CD14-positive monocyte (primary cell): ENCODE results near the gene PDCD7. TPM values are rescaled to one million over a fixed set of nuclear protein-coding genes. Genes with fewer than 3 reads are reported as not detected.

Source experiments
- DNase-seq, 3 donors: peaks; one replicate each; pipeline ENCODE4 v3.0.0-alpha.2; 2011 to 2022
- H2AFZ ChIP-seq: 2 replicates; pipeline ENCODE4 v1.6.0; 2012; ENCODE audit warnings: mild to moderate bottlenecking, low read depth, low read length, inconsistent platforms; ENCODE audit not compliant: insufficient read depth, poor library complexity, severe bottlenecking
- H3K27ac ChIP-seq, 2 donors: 1 replicate in 1 of 2; 2 replicates in 1 of 2; pipeline ENCODE4 v1.5.1; 2012 to 2013; ENCODE audit warnings: low read length in 2 of 2, control low read depth in 1 of 2, inconsistent platforms in 1 of 2, low read depth in 1 of 2, mild to moderate bottlenecking in 1 of 2
- H3K27me3 ChIP-seq, 2 donors: one replicate each; pipeline versions ENCODE4 v1.6.0 to v1.6.1; 2011 to 2013; ENCODE audit warnings: low read length in 2 of 2; ENCODE audit not compliant: control insufficient read depth in 2 of 2, insufficient read depth in 2 of 2
- H3K36me3 ChIP-seq, 2 donors: replicated peaks in 1 of 2; 1 replicate in 1 of 2; 2 replicates in 1 of 2; pipeline versions ENCODE4 v1.5.1 to v1.6.1; 2012 to 2013; ENCODE audit warnings: low read length in 2 of 2, control low read depth in 1 of 2, inconsistent platforms in 1 of 2, mild to moderate bottlenecking in 1 of 2; ENCODE audit not compliant: insufficient read depth in 2 of 2, control insufficient read depth in 1 of 2
- H3K4me1 ChIP-seq, 2 donors: 1 replicate in 1 of 2; 2 replicates in 1 of 2; pipeline versions ENCODE4 v1.5.1 to v1.6.1; 2012 to 2013; ENCODE audit warnings: low read length in 2 of 2, control low read depth in 1 of 2, inconsistent platforms in 1 of 2, mild to moderate bottlenecking in 1 of 2, moderate library complexity in 1 of 2; ENCODE audit not compliant: insufficient read depth in 2 of 2, control insufficient read depth in 1 of 2
- H3K4me2 ChIP-seq: replicated peaks from 2 replicates; pipeline ENCODE3; 2012; ENCODE audit warnings: low read length, moderate library complexity, mild to moderate bottlenecking; ENCODE audit not compliant: poor library complexity, severe bottlenecking; ENCODE audit errors: extremely low read depth
- H3K4me3 ChIP-seq, 3 experiments: fragments of 200-600 bp in 1 of 3; sonication (generic) in 1 of 3; replicated peaks in 1 of 3; 1 replicate in 2 of 3; 2 replicates in 1 of 3; pipeline ENCODE4 v1.5.1; 2011 to 2013; ENCODE audit warnings: low read length in 3 of 3, mild to moderate bottlenecking in 3 of 3, control low read depth in 2 of 3, low read depth in 2 of 3, inconsistent platforms in 1 of 3, moderate library complexity in 1 of 3
- H3K79me2 ChIP-seq: 2 replicates; pipeline ENCODE4 v1.6.0; 2012; ENCODE audit warnings: mild to moderate bottlenecking, control low read depth, inconsistent platforms, low read length, moderate library complexity; ENCODE audit not compliant: insufficient read depth
- H3K9ac ChIP-seq: 2 replicates; pipeline ENCODE4 v1.6.0; 2017; ENCODE audit warnings: low read length, mild to moderate bottlenecking; ENCODE audit not compliant: insufficient read depth, poor library complexity, severe bottlenecking
- H3K9me3 ChIP-seq, 2 donors: replicated peaks in 1 of 2; 1 replicate in 1 of 2; 2 replicates in 1 of 2; pipeline versions ENCODE4 v1.5.1 to v1.6.1; 2012 to 2013; ENCODE audit warnings: low read length in 2 of 2, control low read depth in 1 of 2; ENCODE audit not compliant: control insufficient read depth in 1 of 2, insufficient read depth in 1 of 2
- H4K20me1 ChIP-seq: 2 replicates; pipeline ENCODE4 v1.6.0; 2012; ENCODE audit warnings: mild to moderate bottlenecking, low read length, control low read depth, moderate library complexity; ENCODE audit not compliant: insufficient read depth
- H3K27ac Mint-ChIP-seq, 7 donors: one replicate each; pipeline ENCODE4 v1.8.0; 2020; ENCODE audit warnings: mild to moderate bottlenecking in 7 of 7, mixed read lengths in 7 of 7, moderate library complexity in 6 of 7, inconsistent platforms in 2 of 7
- H3K27me3 Mint-ChIP-seq, 3 donors: one replicate each; pipeline ENCODE4 v1.8.0; 2021 to 2022; ENCODE audit warnings: low read depth in 3 of 3, mild to moderate bottlenecking in 3 of 3, mixed read lengths in 3 of 3, moderate library complexity in 3 of 3, inconsistent platforms in 1 of 3
- H3K36me3 Mint-ChIP-seq, 2 donors: one replicate each; pipeline ENCODE4 v1.8.0; 2020; ENCODE audit warnings: mixed read lengths in 2 of 2, inconsistent platforms in 1 of 2, mild to moderate bottlenecking in 1 of 2
- H3K4me1 Mint-ChIP-seq: one replicate; pipeline ENCODE4 v1.8.0; 2020; ENCODE audit warnings: mild to moderate bottlenecking, mixed read lengths
- H3K4me3 Mint-ChIP-seq, 2 donors: one replicate each; pipeline ENCODE4 v1.8.0; 2020; ENCODE audit warnings: mild to moderate bottlenecking in 2 of 2, mixed read lengths in 2 of 2, moderate library complexity in 1 of 2
- H3K9me3 Mint-ChIP-seq, 7 donors: one replicate each; pipeline ENCODE4 v1.8.0; 2020 to 2022; ENCODE audit warnings: mixed read lengths in 7 of 7, mild to moderate bottlenecking in 6 of 7, moderate library complexity in 6 of 7, inconsistent platforms in 2 of 7
- WGBS: methylation state at CpG from one replicate; pipeline ENCODE4 v1.1.5; 2013; ENCODE audit warnings: missing lambda C conversion rate; ENCODE audit not compliant: insufficient coverage; 5-methylcytosine and 5-hydroxymethylcytosine counted together
- intact Hi-C, 2 donors: fragments of 100-400 bp; cut with micrococcal nuclease; formaldehyde crosslinking; loops; one replicate each; pipeline versions ENCODE4 v1.15.0 to v1.15.1; 2023
- polyA plus RNA-seq, 3 donors: library from polyadenylated mRNA; depleted of rRNA in 1 of 3; unstranded in 2 of 3; stranded (reverse) in 1 of 3; fragments of 300-500 nt in 2 of 3; fragments of >200 nt in 1 of 3; fragmentation: Illumina TruSeq in 2 of 3; gene quantifications; 1 replicate in 2 of 3; 2 replicates in 1 of 3; pipeline ENCODE4 v1.2.3, GENCODE V29; 2012 to 2021
- TF ChIP-seq, protein P1 (sequence below): fragments of 200-600 bp; IDR thresholded peaks from one replicate; pipeline ENCODE4 v1.8.0; 2022; ENCODE audit warnings: antibody characterized with exemption, mild to moderate bottlenecking

The PDCD7 gene
- polyA plus RNA-seq, 3 donors, result 3.1 to 6.9 (median 4.7) TPM

DNA sequence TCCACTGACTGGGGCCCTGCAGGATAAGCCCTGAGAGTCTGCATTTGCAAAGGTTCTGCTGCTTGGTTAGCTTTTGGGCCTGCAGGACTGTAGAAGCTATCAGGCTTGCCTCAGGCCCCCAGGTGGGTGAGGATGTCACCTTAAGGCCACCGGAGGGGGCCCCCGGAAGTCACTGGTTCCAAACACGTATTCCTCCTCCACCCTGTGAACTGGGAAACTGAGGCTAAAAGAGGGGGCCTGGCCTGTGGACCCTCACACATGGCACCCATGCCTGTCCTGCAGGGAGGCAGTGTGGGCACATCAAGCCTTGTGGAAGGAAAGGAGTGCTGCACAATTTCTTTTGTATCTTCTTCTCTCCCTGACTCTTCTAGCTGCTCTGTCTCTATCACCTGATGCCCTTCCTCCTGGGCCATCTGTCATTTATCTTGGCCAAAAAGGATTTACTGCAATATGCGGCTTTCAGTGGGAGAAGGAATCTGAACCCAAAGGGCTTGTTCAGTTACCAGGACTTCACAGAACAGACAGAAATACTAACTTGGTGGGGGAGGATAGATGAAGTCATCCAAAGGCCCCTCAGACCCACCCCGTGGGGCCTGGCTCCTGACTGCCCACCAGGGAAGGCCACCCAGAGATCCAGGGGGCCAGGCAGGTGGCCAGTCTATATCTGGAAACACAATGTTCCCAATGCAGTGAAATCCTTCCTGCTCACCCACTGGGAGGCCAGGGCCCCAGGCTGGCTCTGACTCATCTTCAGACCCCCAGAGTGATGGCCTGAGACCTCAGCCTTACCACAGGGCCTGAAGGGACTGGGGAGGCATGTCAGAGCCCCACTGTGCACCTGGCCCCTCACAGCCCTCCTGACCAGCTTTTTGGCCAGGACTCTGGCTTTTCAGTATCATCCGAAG, 36.9 kb downstream of the PDCD7 start:
- Mint-ChIP-seq H3K4me1 (peaks cover 11% of the 10 kb centered on the region), H3K4me3 (no peak overlapping the region), H3K9me3 (no peaks in the 10 kb centered on the region), H3K27me3 (peaks cover 0 to 2% (median 2%) of the 10 kb centered on the region in 3 donors), H3K36me3 (peaks cover 39 to 46% of the 10 kb centered on the region in 2 donors), H3K27ac (peak overlapping the region in 1 of 7 donors; percentile 22)
- H3K4me3 ChIP-seq, result no peak overlapping the region
- peaks cover 11% of the 10 kb centered on the region in 2 donors for H3K4me1 ChIP-seq
- H3K79me2 ChIP-seq, result no peaks in the 10 kb centered on the region
- TF ChIP-seq, protein P1, sequence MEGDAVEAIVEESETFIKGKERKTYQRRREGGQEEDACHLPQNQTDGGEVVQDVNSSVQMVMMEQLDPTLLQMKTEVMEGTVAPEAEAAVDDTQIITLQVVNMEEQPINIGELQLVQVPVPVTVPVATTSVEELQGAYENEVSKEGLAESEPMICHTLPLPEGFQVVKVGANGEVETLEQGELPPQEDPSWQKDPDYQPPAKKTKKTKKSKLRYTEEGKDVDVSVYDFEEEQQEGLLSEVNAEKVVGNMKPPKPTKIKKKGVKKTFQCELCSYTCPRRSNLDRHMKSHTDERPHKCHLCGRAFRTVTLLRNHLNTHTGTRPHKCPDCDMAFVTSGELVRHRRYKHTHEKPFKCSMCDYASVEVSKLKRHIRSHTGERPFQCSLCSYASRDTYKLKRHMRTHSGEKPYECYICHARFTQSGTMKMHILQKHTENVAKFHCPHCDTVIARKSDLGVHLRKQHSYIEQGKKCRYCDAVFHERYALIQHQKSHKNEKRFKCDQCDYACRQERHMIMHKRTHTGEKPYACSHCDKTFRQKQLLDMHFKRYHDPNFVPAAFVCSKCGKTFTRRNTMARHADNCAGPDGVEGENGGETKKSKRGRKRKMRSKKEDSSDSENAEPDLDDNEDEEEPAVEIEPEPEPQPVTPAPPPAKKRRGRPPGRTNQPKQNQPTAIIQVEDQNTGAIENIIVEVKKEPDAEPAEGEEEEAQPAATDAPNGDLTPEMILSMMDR, result no peak
- H3K9me3 ChIP-seq, result no peaks in the 10 kb centered on the region
- intact Hi-C loops, result no loop called here
- H3K27ac ChIP-seq, result no peak overlapping the region
- DNase-seq, result no peak
- no peak overlapping the region for H3K4me2 ChIP-seq
- peaks cover 25 to 46% of the 10 kb centered on the region in 2 donors for H3K36me3 ChIP-seq
- no peak overlapping the region for H3K9ac ChIP-seq
- WGBS, result 100% methylated on average over 4 of the region's 6 CpGs
- H3K27me3 ChIP-seq, result no peaks in the 10 kb centered on the region
- H2AFZ ChIP-seq, result no peak overlapping the region
- H4K20me1 ChIP-seq, result no peaks in the 10 kb centered on the region

DNA sequence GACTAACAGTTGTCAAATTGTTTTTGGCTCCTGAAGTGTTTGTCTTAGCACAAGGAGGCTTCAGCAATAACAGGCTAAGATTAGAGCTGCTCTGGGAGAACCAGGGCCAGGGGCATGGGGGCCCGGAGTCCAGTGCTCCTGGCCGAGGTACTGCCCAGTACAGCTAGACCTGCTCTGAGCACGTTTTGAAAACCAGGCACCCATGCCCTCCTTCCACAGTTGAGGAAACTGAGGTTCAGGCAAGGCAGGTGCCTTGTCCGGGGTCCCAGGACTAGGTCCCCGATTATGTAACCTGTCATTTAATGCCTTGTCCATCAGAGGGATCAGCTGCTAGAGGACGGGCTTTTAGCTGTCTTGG, 37.9 kb downstream of the PDCD7 start:
- H3K9ac ChIP-seq, result no peak overlapping the region
- no peak overlapping the region for H3K4me2 ChIP-seq
- H3K4me1 Mint-ChIP-seq, result peaks cover under 1% of the 10 kb centered on the region
- TF ChIP-seq, protein P1, result no peak
- H2AFZ ChIP-seq, result no peak overlapping the region
- no peaks in the 10 kb centered on the region for H3K79me2 ChIP-seq
- peaks cover 33 to 40% of the 10 kb centered on the region in 2 donors for H3K36me3 Mint-ChIP-seq
- no peak for DNase-seq
- peaks cover 25 to 43% of the 10 kb centered on the region in 2 donors for H3K36me3 ChIP-seq
- no peaks in the 10 kb centered on the region for H3K9me3 Mint-ChIP-seq
- no peak overlapping the region for H3K27ac ChIP-seq
- no peak overlapping the region for H3K4me3 ChIP-seq
- H3K27me3 ChIP-seq, result no peaks in the 10 kb centered on the region
- no peak overlapping the region for H3K27ac Mint-ChIP-seq
- no peaks in the 10 kb centered on the region for H3K9me3 ChIP-seq
- WGBS, result 100% methylated on average over 3 of the region's 6 CpGs
- H3K4me1 ChIP-seq, result peaks cover under 1 to 1% of the 10 kb centered on the region in 2 donors
- H3K4me3 Mint-ChIP-seq, result no peak overlapping the region
- peaks cover 0 to 2% (median 2%) of the 10 kb centered on the region in 3 donors for H3K27me3 Mint-ChIP-seq
- no peaks in the 10 kb centered on the region for H4K20me1 ChIP-seq
- intact Hi-C loops, result no loop called here
